ENCODE results near the gene ZSCAN10. TPM values are rescaled to one million over a fixed set of nuclear protein-coding genes. Genes with fewer than 3 reads are reported as not detected.
A peak's percentile ranks its signal among the peaks of the same experiment; 100 is the strongest.
"Not testable (repeated sequence)": the region's sequence is repeated elsewhere in the genome, so short reads cannot be mapped to it uniquely, and the experiment has no call there.

The ZSCAN10 gene
- total RNA-seq, 4 donors from 2014 or later, result not detected

GRCh38 chr16:3071655-3072054 is 27.4 kb downstream of the ZSCAN10 start:
- no peaks in the 10 kb centered on the region for H3K27me3 ChIP-seq
- no peak for TF ChIP-seq POLR2A (IDR thresholded peaks at IDR 0.05)
- TF ChIP-seq, protein P1, sequence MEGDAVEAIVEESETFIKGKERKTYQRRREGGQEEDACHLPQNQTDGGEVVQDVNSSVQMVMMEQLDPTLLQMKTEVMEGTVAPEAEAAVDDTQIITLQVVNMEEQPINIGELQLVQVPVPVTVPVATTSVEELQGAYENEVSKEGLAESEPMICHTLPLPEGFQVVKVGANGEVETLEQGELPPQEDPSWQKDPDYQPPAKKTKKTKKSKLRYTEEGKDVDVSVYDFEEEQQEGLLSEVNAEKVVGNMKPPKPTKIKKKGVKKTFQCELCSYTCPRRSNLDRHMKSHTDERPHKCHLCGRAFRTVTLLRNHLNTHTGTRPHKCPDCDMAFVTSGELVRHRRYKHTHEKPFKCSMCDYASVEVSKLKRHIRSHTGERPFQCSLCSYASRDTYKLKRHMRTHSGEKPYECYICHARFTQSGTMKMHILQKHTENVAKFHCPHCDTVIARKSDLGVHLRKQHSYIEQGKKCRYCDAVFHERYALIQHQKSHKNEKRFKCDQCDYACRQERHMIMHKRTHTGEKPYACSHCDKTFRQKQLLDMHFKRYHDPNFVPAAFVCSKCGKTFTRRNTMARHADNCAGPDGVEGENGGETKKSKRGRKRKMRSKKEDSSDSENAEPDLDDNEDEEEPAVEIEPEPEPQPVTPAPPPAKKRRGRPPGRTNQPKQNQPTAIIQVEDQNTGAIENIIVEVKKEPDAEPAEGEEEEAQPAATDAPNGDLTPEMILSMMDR (IDR thresholded peaks at IDR 0.05), result no peak
- intact Hi-C loops (cut with DNase I), result no loop called here
- H3K4me1 ChIP-seq, result peaks cover 0 to 12% of the 10 kb centered on the region in 2 donors
- 83 to 84% methylated on average over 7 of the region's 7 CpGs for WGBS, 2 donors
- no peak overlapping the region for H3K27ac ChIP-seq
- DNase-seq, result no peak
- H3K9me3 ChIP-seq, result no peaks in the 10 kb centered on the region
- H3K4me3 ChIP-seq (replicated peaks in 1 of 3), result no peak overlapping the region
- no peaks in the 10 kb centered on the region for H3K36me3 ChIP-seq

- no peak for TF ChIP-seq POLR2A (IDR thresholded peaks at IDR 0.05)
- TF ChIP-seq, protein P1 (IDR thresholded peaks at IDR 0.05), result no peak
- intact Hi-C loops (cut with DNase I), result no loop called here
- Histone ChIP-seq H3K4me1 (peaks cover 0 to 21% of the 10 kb centered on the region in 2 donors), H3K9me3 (no peaks in the 10 kb centered on the region), H3K27me3 (no peaks in the 10 kb centered on the region), H3K4me3 (replicated peaks in 1 of 3) (no peak overlapping the region), H3K36me3 (no peaks in the 10 kb centered on the region), H3K27ac (no peak overlapping the region)
- whole genome bisulfite sequencing, 2 donors, result 93 to 94% methylated on average over 4 to 6 of the region's 9 CpGs
- no peak for DNase-seq
Measured at GRCh38 chr16:3070608-3071111, 28.4 kb downstream of the ZSCAN10 start.

GRCh38 chr16:3069146-3069545 is 29.9 kb downstream of the ZSCAN10 start:
- H3K27ac ChIP-seq; H3K27me3 ChIP-seq; H3K36me3 ChIP-seq; DNase-seq; H3K9me3 ChIP-seq; H3K4me3 ChIP-seq (replicated peaks in 1 of 3): not testable (repeated sequence)
- intact Hi-C loops (cut with DNase I), result loop anchor here (10.0 kb wide), 1 partner anchor 56 kb away; no protein-coding TSS in a partner anchor
- WGBS, 2 donors, result 95% methylated on average over 10 of the region's 11 CpGs
- peaks cover 0 to 34% of the 10 kb centered on the region in 2 donors for H3K4me1 ChIP-seq

- H3K4me3 ChIP-seq (replicated peaks in 1 of 3), result no peak overlapping the region
- 42 to 67% methylated on average over 2 to 3 of the region's 4 CpGs for WGBS, 2 donors
Measured at GRCh38 chr16:3068487-3068886, 30.6 kb downstream of the ZSCAN10 start.

GRCh38 chr16:3066440-3066748 is 32.7 kb downstream of the ZSCAN10 start:
- DNase-seq, result no peak
- Histone ChIP-seq H3K27me3 (no peaks in the 10 kb centered on the region), H3K9me3 (no peaks in the 10 kb centered on the region), H3K4me3 (replicated peaks in 1 of 3) (peak overlapping the region in 1 of 3 donors; percentile 18), H3K27ac (peak overlapping the region in 2 of 3 donors; percentile 71 to 76), H3K36me3 (no peaks in the 10 kb centered on the region), H3K4me1 (peaks cover 0 to 34% of the 10 kb centered on the region in 2 donors)
- intact Hi-C loops (cut with DNase I), result loop anchor here (10.0 kb wide), 1 partner anchor 58 kb away; no protein-coding TSS in a partner anchor
- TF ChIP-seq, protein P1 (IDR thresholded peaks at IDR 0.05), result no peak
- TF ChIP-seq POLR2A (IDR thresholded peaks at IDR 0.05), result no peak
- WGBS, 2 donors, result 78% methylated on average over 6 of the region's 7 CpGs; no CpG with 5 or more reads in 1 of the 2 donors

More at GRCh38 chr16:3068487-3068886, 30.6 kb downstream of the ZSCAN10 start:
- DNase-seq, result no peak
- Histone ChIP-seq H3K9me3 (no peaks in the 10 kb centered on the region), H3K27ac (peak overlapping the region in 1 of 3 donors; percentile 41), H3K4me1 (peaks cover 0 to 34% of the 10 kb centered on the region in 2 donors), H3K27me3 (no peaks in the 10 kb centered on the region), H3K36me3 (no peaks in the 10 kb centered on the region)
- intact Hi-C loops (cut with DNase I), result loop anchor here (10.0 kb wide), 1 partner anchor 56 kb away; no protein-coding TSS in a partner anchor
- TF ChIP-seq POLR2A (IDR thresholded peaks at IDR 0.05), result no peak
- TF ChIP-seq, protein P1 (IDR thresholded peaks at IDR 0.05), result no peak

All from thyroid gland (tissue), 4 donors.